ENCODE measurements around the gene ATG4D.

The ATG4D gene

DNA sequence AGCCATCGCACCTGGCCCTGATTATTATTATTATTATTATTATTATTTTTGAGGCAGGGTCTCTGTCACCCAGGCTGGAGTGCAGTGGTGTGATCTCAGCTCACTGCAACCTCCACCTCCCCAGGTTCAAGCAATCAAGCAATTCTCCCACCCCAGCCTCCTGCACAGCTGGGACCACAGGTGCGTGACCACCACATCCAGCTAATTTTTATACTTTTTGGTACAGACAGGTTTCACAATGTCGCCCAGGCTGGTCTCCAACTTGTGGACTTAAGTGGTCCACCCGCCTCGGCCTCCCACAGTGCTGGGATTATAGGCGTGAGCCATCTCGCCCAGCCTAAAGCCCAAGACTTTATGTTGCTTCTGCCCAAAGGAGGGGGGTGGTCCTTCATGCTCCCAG, 49.4 kb downstream of the ATG4D start:
- H3K4me3 ChIP-seq (ENCODE audit: low read depth, low read length), result no peak overlapping the region
- TF ChIP-seq, protein P1, sequence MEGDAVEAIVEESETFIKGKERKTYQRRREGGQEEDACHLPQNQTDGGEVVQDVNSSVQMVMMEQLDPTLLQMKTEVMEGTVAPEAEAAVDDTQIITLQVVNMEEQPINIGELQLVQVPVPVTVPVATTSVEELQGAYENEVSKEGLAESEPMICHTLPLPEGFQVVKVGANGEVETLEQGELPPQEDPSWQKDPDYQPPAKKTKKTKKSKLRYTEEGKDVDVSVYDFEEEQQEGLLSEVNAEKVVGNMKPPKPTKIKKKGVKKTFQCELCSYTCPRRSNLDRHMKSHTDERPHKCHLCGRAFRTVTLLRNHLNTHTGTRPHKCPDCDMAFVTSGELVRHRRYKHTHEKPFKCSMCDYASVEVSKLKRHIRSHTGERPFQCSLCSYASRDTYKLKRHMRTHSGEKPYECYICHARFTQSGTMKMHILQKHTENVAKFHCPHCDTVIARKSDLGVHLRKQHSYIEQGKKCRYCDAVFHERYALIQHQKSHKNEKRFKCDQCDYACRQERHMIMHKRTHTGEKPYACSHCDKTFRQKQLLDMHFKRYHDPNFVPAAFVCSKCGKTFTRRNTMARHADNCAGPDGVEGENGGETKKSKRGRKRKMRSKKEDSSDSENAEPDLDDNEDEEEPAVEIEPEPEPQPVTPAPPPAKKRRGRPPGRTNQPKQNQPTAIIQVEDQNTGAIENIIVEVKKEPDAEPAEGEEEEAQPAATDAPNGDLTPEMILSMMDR (IDR thresholded peaks at IDR 0.05; ENCODE audit: control insufficient read depth, extremely low read depth, insufficient read depth), result no peak
- DNase-seq (ENCODE audit: low read depth), result no peak

DNA sequence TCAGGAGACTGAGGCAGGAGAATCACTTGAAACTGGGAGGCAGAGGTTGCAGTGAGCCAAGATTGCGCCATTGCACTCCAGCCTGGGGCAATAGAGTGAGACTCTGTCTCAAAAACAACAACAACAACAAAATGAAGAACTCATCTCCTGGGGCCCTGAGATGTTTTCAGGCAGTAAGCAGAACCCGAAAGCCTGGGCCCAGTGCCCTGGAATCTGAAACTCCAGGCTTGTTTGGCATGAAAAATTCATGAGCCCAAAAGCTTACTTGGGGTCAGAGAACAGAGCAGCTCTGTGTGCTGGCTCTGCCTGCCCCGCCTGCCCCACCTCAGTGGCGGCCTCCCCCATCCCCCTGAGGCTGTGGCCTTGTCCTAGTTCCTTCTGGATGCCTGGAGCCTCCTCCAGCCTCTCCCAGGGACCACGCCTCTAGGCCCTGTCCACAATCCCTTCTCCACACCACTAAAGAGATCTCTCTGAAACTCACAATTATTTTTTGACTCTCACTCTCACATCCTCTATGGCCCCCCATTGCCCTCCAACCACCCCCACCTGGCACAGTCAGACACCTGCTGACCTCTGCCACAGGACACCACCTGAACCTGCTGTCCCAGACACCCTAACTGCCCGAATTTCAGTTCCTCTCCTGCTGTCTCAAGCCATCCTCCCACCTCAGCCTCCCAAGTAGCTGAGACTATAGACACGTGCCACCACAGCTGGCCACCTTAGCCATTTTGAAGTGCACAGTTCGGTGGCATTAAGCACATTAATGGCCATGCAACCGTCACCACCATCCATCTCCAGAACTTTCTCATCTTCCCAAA, 50.3 kb downstream of the ATG4D start:
- TF ChIP-seq, protein P1 (IDR thresholded peaks at IDR 0.05; ENCODE audit: control insufficient read depth, extremely low read depth, insufficient read depth), result no peak
- H3K4me3 ChIP-seq (ENCODE audit: low read depth, low read length), result no peak overlapping the region
- DNase-seq (ENCODE audit: low read depth), result no peak

DNA sequence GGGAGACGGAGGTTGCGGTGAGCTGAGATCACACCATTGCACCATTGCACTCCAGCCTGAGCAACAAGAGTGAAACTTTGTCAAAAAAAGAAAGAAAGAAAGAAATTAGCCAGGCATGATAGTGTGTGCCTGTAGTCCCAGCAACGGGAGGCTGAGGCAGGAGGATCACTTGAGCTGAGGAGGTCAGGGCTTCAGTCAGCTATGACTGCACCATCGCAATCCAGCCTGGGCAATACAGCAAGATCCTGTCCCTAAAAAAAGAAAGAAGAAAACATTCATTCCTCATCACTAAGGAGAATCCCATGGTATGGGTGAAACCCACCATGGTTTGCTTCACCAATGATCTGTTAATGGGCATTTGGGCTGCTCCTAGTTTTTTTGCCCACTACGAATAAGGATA, 56.4 kb downstream of the ATG4D start:
- DNase-seq (ENCODE audit: low read depth), result no peak
- H3K4me3 ChIP-seq (ENCODE audit: low read depth, low read length), result no peak overlapping the region
- TF ChIP-seq, protein P1 (IDR thresholded peaks at IDR 0.05; ENCODE audit: control insufficient read depth, extremely low read depth, insufficient read depth), result no peak

DNA sequence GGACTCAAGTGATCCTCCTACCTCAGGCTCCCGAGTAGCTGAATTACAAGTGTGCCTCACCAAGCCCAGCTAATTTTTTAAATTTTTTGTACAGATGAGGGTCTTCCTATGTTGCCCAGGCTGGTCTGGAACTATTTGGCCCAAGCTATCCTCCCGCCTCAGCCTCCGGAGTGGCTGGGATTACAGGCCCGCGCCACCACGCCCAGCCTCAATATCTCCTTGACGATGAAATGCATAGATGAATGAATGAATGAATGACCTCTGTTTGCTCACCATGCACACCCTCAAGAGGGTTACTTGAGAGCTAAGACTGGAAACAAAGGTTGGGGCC, 58.3 kb downstream of the ATG4D start:
- H3K4me3 ChIP-seq (ENCODE audit: low read depth, low read length), result no peak overlapping the region
- TF ChIP-seq, protein P1 (IDR thresholded peaks at IDR 0.05; ENCODE audit: control insufficient read depth, extremely low read depth, insufficient read depth), result no peak

DNA sequence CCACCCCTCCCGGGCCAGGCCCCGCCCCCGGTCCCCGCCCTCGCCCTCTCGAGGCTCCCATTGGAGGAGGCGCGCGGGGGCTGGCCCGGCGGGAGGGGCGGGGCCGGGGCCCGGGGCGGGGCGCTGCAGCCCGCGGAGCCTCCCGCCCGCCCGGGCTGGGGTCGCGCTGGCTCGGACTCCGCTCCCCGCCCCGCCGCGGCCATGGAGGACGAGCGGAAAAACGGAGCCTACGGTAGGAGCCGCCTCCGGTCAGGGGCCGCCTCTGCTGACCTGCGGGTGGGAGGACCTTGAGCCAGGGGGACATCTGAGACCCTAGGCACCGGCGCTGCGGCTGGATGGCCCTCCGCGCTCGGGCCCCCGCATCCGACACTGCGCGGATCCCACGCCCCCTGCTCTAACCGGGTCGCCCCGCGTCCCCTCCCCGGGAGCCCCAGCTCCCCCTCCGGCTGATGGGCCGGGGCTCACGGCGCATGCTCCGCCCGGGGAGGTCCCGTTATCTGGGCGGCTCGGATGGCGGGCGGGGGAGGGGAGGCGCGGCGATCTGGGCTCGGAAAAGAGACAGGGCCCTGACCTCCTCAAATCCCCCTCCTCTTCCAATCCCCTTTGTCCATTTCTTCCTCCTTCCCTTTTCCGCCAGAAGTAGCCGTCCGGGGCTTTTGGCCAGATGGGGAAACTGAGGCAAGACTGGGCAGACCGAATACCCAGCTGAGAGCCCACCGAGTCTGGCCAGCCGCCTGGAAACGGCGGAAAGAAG, 58.8 kb downstream of the ATG4D start:
- H3K4me3 ChIP-seq (ENCODE audit: low read depth, low read length), result peak overlapping the region; percentile 61
- TF ChIP-seq, protein P1 (IDR thresholded peaks at IDR 0.05; ENCODE audit: control insufficient read depth, extremely low read depth, insufficient read depth), result no peak
- DNase-seq (ENCODE audit: low read depth), result no peak

More for the DNA sequence above, 58.3 kb downstream of the ATG4D start:
- no peak for DNase-seq (ENCODE audit: low read depth)

All from LNCaP clone FGC (cell line).